Activated CD4-positive, alpha-beta T cell treated with anti-CD3 and anti-CD28 coated beads, Interleukin-2, Interleukin-4, amounts not matched to agents 100 ng/mL and 50 ng/mL, durations not matched to agents 16 hours and 8 hours (primary cell): ENCODE results near the gene RPL10A.

ENCODE experiments used
- DNase-seq: peaks from one replicate; pipeline ENCODE4 v3.0.0-alpha.2; 2020; ENCODE audit warnings: low spot score

The RPL10A gene

GRCh38 chr6:35492258-35492973, 24.2 kb downstream of the RPL10A start:
- no peak for DNase-seq

GRCh38 chr6:35492974-35493284, 24.7 kb downstream of the RPL10A start:
- DNase-seq, result no peak

- DNase-seq, result no peak
Measured at GRCh38 chr6:35493307-35493983, 25.2 kb downstream of the RPL10A start.

- no peak for DNase-seq
Measured at GRCh38 chr6:35494161-35494563, 26.0 kb downstream of the RPL10A start.

- DNase-seq, result no peak
Measured at GRCh38 chr6:35495258-35496035, 27.2 kb downstream of the RPL10A start.

GRCh38 chr6:35496036-35496840, 28.0 kb downstream of the RPL10A start:
- DNase-seq, result no peak

GRCh38 chr6:35496841-35497570, 28.8 kb downstream of the RPL10A start, which contains the start of gene TEAD3:
Gene TEAD3 (minus strand): TSS chr6:35497079.
- DNase-seq, result no peak

GRCh38 chr6:35497571-35498421, 29.6 kb downstream of the RPL10A start:
- no peak for DNase-seq

- no peak for DNase-seq
Measured at GRCh38 chr6:35498422-35499067, 30.3 kb downstream of the RPL10A start.

- DNase-seq, result no peak
Measured at GRCh38 chr6:35499372-35499771, 31.2 kb downstream of the RPL10A start.

GRCh38 chr6:35500782-35501181, 32.6 kb downstream of the RPL10A start:
- DNase-seq, result no peak

GRCh38 chr6:35501784-35502183, 33.6 kb downstream of the RPL10A start:
- no peak for DNase-seq

GRCh38 chr6:35503534-35503933, 35.3 kb downstream of the RPL10A start:
- DNase-seq, result no peak

GRCh38 chr6:35505999-35506412, 37.8 kb downstream of the RPL10A start:
- no peak for DNase-seq

GRCh38 chr6:35506536-35506935, 38.3 kb downstream of the RPL10A start:
- no peak for DNase-seq

GRCh38 chr6:35507221-35507620, 39.0 kb downstream of the RPL10A start:
- no peak for DNase-seq

GRCh38 chr6:35508027-35508426, 39.8 kb downstream of the RPL10A start:
- no peak for DNase-seq

GRCh38 chr6:35508542-35508941, 40.3 kb downstream of the RPL10A start:
- DNase-seq, result no peak

GRCh38 chr6:35510916-35511561, 42.8 kb downstream of the RPL10A start:
- no peak for DNase-seq

GRCh38 chr6:35511562-35511941, 43.4 kb downstream of the RPL10A start:
- DNase-seq, result no peak
